Liver (tissue), 3 donors: ENCODE results near the gene YBX3.

Experiments used
- EGR1 ChIP-seq, 2 donors: IDR thresholded peaks; 2 replicates each; pipeline ENCODE4 v1.6.1; 2016 to 2018; ENCODE audit warnings: antibody characterized with exemption in 2 of 2, low read depth in 2 of 2
- SP1 ChIP-seq: IDR thresholded peaks from 2 replicates; pipeline ENCODE4 v1.6.1; 2018; ENCODE audit warnings: antibody characterized with exemption, mild to moderate bottlenecking
- TF ChIP-seq, protein P1 (sequence below): IDR thresholded peaks from 2 replicates; pipeline ENCODE4 v1.6.1; 2016; ENCODE audit warnings: antibody characterized with exemption
- TF ChIP-seq, protein P2 (sequence below): IDR thresholded peaks from 2 replicates; pipeline ENCODE4 v1.6.1; 2016; ENCODE audit warnings: antibody characterized with exemption, mild to moderate bottlenecking
- TF ChIP-seq, protein P3 (sequence below): fragments of 150-350 bp; IDR thresholded peaks from 2 replicates; pipeline ENCODE4 v1.5.1; 2017; ENCODE audit warnings: improper control_type of control experiment, low read depth, low read length; ENCODE audit not compliant: missing input control
- donor health status: healthy.
- donor health status: healthy.

DNA sequence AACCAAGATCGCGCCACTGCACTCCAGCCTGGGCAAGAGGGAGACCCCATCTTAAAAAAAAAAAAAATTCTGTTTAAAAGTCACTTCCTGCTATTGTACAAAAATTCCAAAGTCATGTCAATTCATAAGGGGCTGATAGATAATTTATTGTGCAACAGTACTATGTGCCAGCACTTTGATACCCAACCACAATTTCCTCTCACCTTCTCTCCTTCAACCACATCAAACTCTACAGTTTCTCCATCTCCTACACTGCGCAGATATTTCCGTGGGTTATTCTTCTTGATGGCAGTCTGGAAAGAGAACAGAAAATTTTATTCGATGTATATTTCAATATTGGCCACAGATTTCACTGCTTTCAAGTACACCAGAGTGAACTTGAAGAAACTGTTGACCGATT lies 7.6 kb downstream of the YBX3 start:
- TF ChIP-seq, protein P1, sequence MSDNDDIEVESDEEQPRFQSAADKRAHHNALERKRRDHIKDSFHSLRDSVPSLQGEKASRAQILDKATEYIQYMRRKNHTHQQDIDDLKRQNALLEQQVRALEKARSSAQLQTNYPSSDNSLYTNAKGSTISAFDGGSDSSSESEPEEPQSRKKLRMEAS, result no peak
- TF ChIP-seq, protein P2, sequence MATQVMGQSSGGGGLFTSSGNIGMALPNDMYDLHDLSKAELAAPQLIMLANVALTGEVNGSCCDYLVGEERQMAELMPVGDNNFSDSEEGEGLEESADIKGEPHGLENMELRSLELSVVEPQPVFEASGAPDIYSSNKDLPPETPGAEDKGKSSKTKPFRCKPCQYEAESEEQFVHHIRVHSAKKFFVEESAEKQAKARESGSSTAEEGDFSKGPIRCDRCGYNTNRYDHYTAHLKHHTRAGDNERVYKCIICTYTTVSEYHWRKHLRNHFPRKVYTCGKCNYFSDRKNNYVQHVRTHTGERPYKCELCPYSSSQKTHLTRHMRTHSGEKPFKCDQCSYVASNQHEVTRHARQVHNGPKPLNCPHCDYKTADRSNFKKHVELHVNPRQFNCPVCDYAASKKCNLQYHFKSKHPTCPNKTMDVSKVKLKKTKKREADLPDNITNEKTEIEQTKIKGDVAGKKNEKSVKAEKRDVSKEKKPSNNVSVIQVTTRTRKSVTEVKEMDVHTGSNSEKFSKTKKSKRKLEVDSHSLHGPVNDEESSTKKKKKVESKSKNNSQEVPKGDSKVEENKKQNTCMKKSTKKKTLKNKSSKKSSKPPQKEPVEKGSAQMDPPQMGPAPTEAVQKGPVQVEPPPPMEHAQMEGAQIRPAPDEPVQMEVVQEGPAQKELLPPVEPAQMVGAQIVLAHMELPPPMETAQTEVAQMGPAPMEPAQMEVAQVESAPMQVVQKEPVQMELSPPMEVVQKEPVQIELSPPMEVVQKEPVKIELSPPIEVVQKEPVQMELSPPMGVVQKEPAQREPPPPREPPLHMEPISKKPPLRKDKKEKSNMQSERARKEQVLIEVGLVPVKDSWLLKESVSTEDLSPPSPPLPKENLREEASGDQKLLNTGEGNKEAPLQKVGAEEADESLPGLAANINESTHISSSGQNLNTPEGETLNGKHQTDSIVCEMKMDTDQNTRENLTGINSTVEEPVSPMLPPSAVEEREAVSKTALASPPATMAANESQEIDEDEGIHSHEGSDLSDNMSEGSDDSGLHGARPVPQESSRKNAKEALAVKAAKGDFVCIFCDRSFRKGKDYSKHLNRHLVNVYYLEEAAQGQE, result no peak
- TF ChIP-seq EGR1 (IDR thresholded peaks at IDR 0.05; ENCODE audit: low read depth in 2 of 2), result no peak
- TF ChIP-seq, protein P3, sequence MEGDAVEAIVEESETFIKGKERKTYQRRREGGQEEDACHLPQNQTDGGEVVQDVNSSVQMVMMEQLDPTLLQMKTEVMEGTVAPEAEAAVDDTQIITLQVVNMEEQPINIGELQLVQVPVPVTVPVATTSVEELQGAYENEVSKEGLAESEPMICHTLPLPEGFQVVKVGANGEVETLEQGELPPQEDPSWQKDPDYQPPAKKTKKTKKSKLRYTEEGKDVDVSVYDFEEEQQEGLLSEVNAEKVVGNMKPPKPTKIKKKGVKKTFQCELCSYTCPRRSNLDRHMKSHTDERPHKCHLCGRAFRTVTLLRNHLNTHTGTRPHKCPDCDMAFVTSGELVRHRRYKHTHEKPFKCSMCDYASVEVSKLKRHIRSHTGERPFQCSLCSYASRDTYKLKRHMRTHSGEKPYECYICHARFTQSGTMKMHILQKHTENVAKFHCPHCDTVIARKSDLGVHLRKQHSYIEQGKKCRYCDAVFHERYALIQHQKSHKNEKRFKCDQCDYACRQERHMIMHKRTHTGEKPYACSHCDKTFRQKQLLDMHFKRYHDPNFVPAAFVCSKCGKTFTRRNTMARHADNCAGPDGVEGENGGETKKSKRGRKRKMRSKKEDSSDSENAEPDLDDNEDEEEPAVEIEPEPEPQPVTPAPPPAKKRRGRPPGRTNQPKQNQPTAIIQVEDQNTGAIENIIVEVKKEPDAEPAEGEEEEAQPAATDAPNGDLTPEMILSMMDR, result no peak
- no peak for TF ChIP-seq SP1
